Right cardiac atrium (tissue), 5 donors: ENCODE data around the gene HP. TPM values are rescaled to one million over a fixed set of nuclear protein-coding genes. Genes with fewer than 3 reads are reported as not detected.
"Not testable (repeated sequence)": the region's sequence is repeated elsewhere in the genome, so short reads cannot be mapped to it uniquely, and the experiment has no call there.

Experiments used
- ATAC-seq, 2 donors: fragments of 200-7000 bp; cut with Tn5 transposase; one replicate each; pipeline versions ENCODE4 v1.8.0 to v1.9.1; 2020; ENCODE audit warnings: moderate library complexity in 2 of 2, mild to moderate bottlenecking in 1 of 2
- DNase-seq, 3 donors: peaks; one replicate each; pipeline ENCODE4 v3.0.0-alpha.2; 2020
- H3K27ac ChIP-seq: one replicate; pipeline ENCODE4 v1.5.1; 2013; ENCODE audit warnings: mild to moderate bottlenecking, low read length, control low read depth, moderate library complexity
- H3K27me3 ChIP-seq: one replicate; pipeline ENCODE4 v1.6.1; 2013; ENCODE audit not compliant: control insufficient read depth, insufficient read depth
- H3K4me1 ChIP-seq: one replicate; pipeline ENCODE4 v1.6.1; 2013; ENCODE audit warnings: low read length; ENCODE audit not compliant: control insufficient read depth, insufficient read depth
- H3K4me3 ChIP-seq: one replicate; pipeline ENCODE4 v1.5.1; 2013; ENCODE audit warnings: low read length, control low read depth
- H3K9me3 ChIP-seq: one replicate; pipeline ENCODE4 v1.6.1; 2013; ENCODE audit warnings: low read length; ENCODE audit not compliant: control insufficient read depth
- WGBS: extraction: QIAGEN DNeasy Blood & Tissue Kit; methylation state at CpG from one replicate; pipeline ENCODE4 v1.1.7; 2013; 5-methylcytosine and 5-hydroxymethylcytosine counted together
- intact Hi-C, 4 donors: fragments of 100-400 bp; cut with DNase I; formaldehyde crosslinking; loops; one replicate each; pipeline versions ENCODE4 v1.11.0 to v1.14.0; 2022 to 2023
- polyA plus RNA-seq: library from polyadenylated mRNA; stranded (reverse); fragments of 200-250 nt; gene quantifications from one replicate; pipeline ENCODE4 v1.2.3, GENCODE V29; 2013
- total RNA-seq, 4 donors: library from RNA; stranded (reverse); fragmentation: NEBNext Ultra II Directional; extraction: Animal tissue kit (Norgen Biotek cat#: 25700); gene quantifications; one replicate each; pipeline ENCODE4 v1.2.1, GENCODE V29; 2021
- donor health status: healthy with polysubstance abuse.
- donor health status: DM: no; HTN: yes; CAD: no.
- donor health status: DM: no; HTN: no; CAD: no.
- donor health status: DM: no; HTN: yes; CAD: no; lungs with severe emphysema.
- donor health status: DM: yes; HTN: yes; CAD: no.

HP gene
- total and polyA plus RNA-seq, 5 donors, result 3.1 to 103 (median 30.2) TPM

GRCh38 chr16:72061564-72061963 lies 7.3 kb downstream of the HP start:
- DNase-seq (no peak), ATAC-seq (no peak)
- Histone ChIP-seq H3K4me1 (no peaks in the 10 kb centered on the region), H3K4me3 (no peak overlapping the region), H3K9me3 (no peaks in the 10 kb centered on the region), H3K27ac (no peak overlapping the region), H3K27me3 (no peaks in the 10 kb centered on the region)
- WGBS, result 98% methylated on average over 1 of the region's 1 CpG
- intact Hi-C loops, result no loop called here

GRCh38 chr16:72064361-72064894 lies 10.1 kb downstream of the HP start:
- DNase-seq (no peak), ATAC-seq (no peak)
- intact Hi-C loops, result no loop called here
- Histone ChIP-seq H3K4me1 (no peaks in the 10 kb centered on the region), H3K27me3 (no peaks in the 10 kb centered on the region), H3K9me3 (no peaks in the 10 kb centered on the region), H3K4me3 (no peak overlapping the region), H3K27ac (no peak overlapping the region)
- 88% methylated on average over 10 of the region's 10 CpGs for WGBS

GRCh38 chr16:72066747-72067146 lies 12.4 kb downstream of the HP start:
- no peaks in the 10 kb centered on the region for H3K27me3 ChIP-seq
- intact Hi-C loops, result loop anchor here in 2 of 4 donors (5.0 kb wide), 1 partner anchor 36 kb away; no protein-coding TSS in a partner anchor
- H3K4me1 ChIP-seq, result peaks cover 5% of the 10 kb centered on the region
- no peak overlapping the region for H3K27ac ChIP-seq
- 8% methylated on average over 1 of the region's 1 CpG for WGBS
- H3K9me3 ChIP-seq, result no peaks in the 10 kb centered on the region
- no peak for DNase-seq
- peak; percentile 48 to 53 for ATAC-seq
- no peak overlapping the region for H3K4me3 ChIP-seq

- WGBS, result 71% methylated on average over 4 of the region's 4 CpGs
- Histone ChIP-seq H3K27ac (no peak overlapping the region), H3K4me3 (no peak overlapping the region), H3K9me3 (no peaks in the 10 kb centered on the region), H3K4me1 (peaks cover 8% of the 10 kb centered on the region), H3K27me3 (no peaks in the 10 kb centered on the region)
- no peak for ATAC-seq
- DNase-seq, result no peak
- intact Hi-C loops, result loop anchor here in 2 of 4 donors (5.0 kb wide), 1 partner anchor 33 kb away; no protein-coding TSS in a partner anchor
Observed at GRCh38 chr16:72068930-72069329, 14.6 kb downstream of the HP start.

GRCh38 chr16:72072514-72073342 lies 18.4 kb downstream of the HP start:
- no peak overlapping the region for H3K4me3 ChIP-seq
- H3K4me1 ChIP-seq, result peaks cover 13% of the 10 kb centered on the region
- no peaks in the 10 kb centered on the region for H3K9me3 ChIP-seq
- H3K27me3 ChIP-seq, result no peaks in the 10 kb centered on the region
- WGBS, result 25% methylated on average over 12 of the region's 12 CpGs
- H3K27ac ChIP-seq, result peak overlapping the region; percentile 93
- intact Hi-C loops, result no loop called here
- ATAC-seq, result peak; percentile 78 to 83
- DNase-seq, result peak in 1 of 3 donors; percentile 59

GRCh38 chr16:72073560-72074230 lies 19.4 kb downstream of the HP start:
- Histone ChIP-seq H3K27ac (peak overlapping the region; percentile 95), H3K4me3 (no peak overlapping the region), H3K27me3 (no peaks in the 10 kb centered on the region), H3K4me1 (peaks cover 13% of the 10 kb centered on the region), H3K9me3 (no peaks in the 10 kb centered on the region)
- DNase-seq, result peak; percentile 61 to 87 (median 69)
- WGBS, result 47% methylated on average over 8 of the region's 8 CpGs
- peak; percentile 93 to 96 for ATAC-seq
- intact Hi-C loops, result no loop called here

- WGBS, result 44% methylated on average over 2 of the region's 6 CpGs
- H3K9me3 ChIP-seq, H3K27me3 ChIP-seq, DNase-seq, intact Hi-C loops, H3K4me3 ChIP-seq: not testable (repeated sequence)
- peaks cover 13% of the 10 kb centered on the region for H3K4me1 ChIP-seq
- peak; percentile 24 to 39 for ATAC-seq
- H3K27ac ChIP-seq, result peak overlapping the region; percentile 48
Observed at GRCh38 chr16:72075067-72075466, 20.8 kb downstream of the HP start.

GRCh38 chr16:72076991-72077706 lies 22.8 kb downstream of the HP start:
- ATAC-seq, H3K4me1 ChIP-seq, DNase-seq, H3K9me3 ChIP-seq, H3K4me3 ChIP-seq, H3K27ac ChIP-seq, intact Hi-C loops, H3K27me3 ChIP-seq: not testable (repeated sequence)
- 95% methylated on average over 2 of the region's 5 CpGs for WGBS

- peaks cover 6% of the 10 kb centered on the region for H3K4me1 ChIP-seq
- H3K27ac ChIP-seq, result no peak overlapping the region
- whole genome bisulfite sequencing, result 64% methylated on average over 3 of the region's 3 CpGs
- ATAC-seq (no peak), DNase-seq (no peak)
- no peak overlapping the region for H3K4me3 ChIP-seq
- H3K27me3 ChIP-seq, result no peaks in the 10 kb centered on the region
- intact Hi-C loops, result no loop called here
- no peaks in the 10 kb centered on the region for H3K9me3 ChIP-seq
Observed at GRCh38 chr16:72083778-72084404, 29.6 kb downstream of the HP start.

- H3K27ac ChIP-seq, result peak overlapping the region; percentile 36
- no peaks in the 10 kb centered on the region for H3K9me3 ChIP-seq
- 98% methylated on average over 10 of the region's 10 CpGs for WGBS
Observed at GRCh38 chr16:72084445-72084844, 30.1 kb downstream of the HP start.

More at GRCh38 chr16:72084445-72084844, 30.1 kb downstream of the HP start:
- ATAC-seq (no peak), DNase-seq (no peak)
- intact Hi-C loops, result no loop called here
- H3K4me1 ChIP-seq, result peaks cover 6% of the 10 kb centered on the region
- no peak overlapping the region for H3K4me3 ChIP-seq
- H3K27me3 ChIP-seq, result no peaks in the 10 kb centered on the region
